ENCODE measurements around the gene DPM3.
"Not testable (repeated sequence)": the region's sequence is repeated elsewhere in the genome, so short reads cannot be mapped to it uniquely, and the experiment has no call there.

DPM3 gene

GRCh38 chr1:155175927-155176371, 35.6 kb upstream of the DPM3 start:
- in situ Hi-C loops (cut with HindIII; ENCODE audit: low sequenced_read_pairs), result no loop called here

GRCh38 chr1:155175281-155175926, 35.1 kb upstream of the DPM3 start:
- in situ Hi-C loops (cut with HindIII; ENCODE audit: low sequenced_read_pairs), result no loop called here

GRCh38 chr1:155174324-155175280, 34.3 kb upstream of the DPM3 start:
- in situ Hi-C loops (cut with HindIII; ENCODE audit: low sequenced_read_pairs), result no loop called here

GRCh38 chr1:155173478-155174323, 33.4 kb upstream of the DPM3 start, which contains the start of gene TRIM46:
TSS of gene TRIM46 (plus strand) at chr1:155173849. CDS start at chr1:155173967, 118 bp downstream.
- in situ Hi-C loops (cut with HindIII; ENCODE audit: low sequenced_read_pairs), result no loop called here

DNA sequence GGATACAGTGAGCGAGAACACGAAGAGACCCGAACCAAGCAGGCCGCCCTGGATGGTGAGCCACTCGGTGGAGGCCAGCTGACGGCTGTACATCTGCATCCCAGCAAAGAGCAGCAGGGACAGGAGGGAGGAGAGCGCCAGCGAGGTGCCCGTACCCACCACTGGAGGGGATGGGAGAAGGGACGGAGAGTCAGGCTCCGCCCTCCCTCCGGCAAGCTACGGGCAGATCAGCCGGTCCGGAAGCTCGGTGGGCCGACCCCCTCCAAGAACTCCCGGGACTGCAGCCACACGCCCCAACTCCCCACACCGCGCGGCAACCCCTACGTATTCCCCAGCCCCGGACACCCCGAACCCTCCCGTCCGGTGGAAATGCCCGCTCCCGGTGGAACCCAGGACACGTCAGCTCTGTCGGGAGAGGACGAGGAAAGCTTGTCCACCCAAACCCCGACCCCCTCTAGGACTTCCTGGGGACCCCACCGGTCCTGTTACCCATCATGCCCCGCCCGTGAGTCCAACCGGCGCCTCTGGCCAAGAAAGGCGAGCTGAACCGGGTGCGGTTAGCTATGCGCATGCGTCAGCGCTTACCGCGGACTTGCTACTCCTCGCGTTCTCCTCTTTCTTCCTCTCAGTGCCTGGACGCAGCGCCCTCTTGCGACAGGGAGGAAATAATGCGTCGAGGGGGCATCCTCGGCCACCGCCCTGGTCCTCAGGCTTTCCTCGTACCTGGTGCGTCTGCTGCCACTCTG, 32.6 kb upstream of the DPM3 start, which contains the start of gene KRTCAP2:
Gene KRTCAP2, minus strand, starts transcription at position 573 of the 746 bp plus-strand sequence. Its CDS starts 80 bp downstream, at position 493.
- in situ Hi-C loops (cut with HindIII; ENCODE audit: low sequenced_read_pairs), result no loop called here

DNA sequence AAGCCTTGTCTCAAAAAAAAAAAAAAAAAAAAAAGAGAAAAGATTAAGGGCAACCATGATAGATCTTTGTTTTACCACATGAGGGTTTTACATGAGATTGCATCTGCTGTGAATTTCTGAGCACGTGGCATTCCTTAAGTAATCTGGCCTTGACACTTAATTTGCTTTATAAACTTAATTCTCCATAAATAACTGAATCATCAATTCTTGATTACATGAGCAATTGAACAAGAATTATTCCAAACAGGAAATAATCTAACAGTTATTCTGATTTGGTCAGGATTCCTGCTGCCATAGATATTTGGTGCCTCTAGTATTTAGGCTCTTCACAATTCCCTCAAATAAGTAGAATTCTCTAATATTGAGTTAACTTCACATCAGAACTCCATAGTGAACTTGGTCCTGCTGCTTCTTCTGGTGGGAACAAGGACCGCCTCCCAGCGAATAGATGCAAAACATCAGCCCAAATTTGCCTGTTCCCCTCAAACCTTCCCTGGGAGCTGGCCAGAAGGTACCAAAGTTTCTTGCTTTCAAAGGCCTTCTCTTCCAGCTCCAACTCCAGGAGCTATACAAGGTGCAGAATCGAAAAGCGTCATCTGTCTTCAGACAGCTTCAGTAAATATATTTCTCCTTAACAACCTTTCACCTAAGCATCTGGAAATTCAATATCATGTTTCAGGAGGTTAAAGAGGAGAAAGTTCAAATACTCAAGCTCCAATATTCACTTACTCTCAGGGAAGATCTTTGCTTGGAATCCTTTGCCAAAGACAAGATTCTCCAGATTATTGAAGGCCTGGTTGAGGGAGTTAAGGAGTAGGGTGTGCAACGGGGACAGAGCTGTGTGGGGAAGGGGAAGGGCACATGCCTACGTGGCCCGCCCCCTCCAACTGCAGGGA, 31.8 kb upstream of the DPM3 start:
- in situ Hi-C loops (cut with HindIII; ENCODE audit: low sequenced_read_pairs), result no loop called here

GRCh38 chr1:155170806-155171205, 30.5 kb upstream of the DPM3 start:
- in situ Hi-C loops (cut with HindIII; ENCODE audit: low sequenced_read_pairs), result no loop called here

GRCh38 chr1:155170101-155170785, 29.9 kb upstream of the DPM3 start:
- in situ Hi-C loops (cut with HindIII; ENCODE audit: low sequenced_read_pairs), result no loop called here

DNA sequence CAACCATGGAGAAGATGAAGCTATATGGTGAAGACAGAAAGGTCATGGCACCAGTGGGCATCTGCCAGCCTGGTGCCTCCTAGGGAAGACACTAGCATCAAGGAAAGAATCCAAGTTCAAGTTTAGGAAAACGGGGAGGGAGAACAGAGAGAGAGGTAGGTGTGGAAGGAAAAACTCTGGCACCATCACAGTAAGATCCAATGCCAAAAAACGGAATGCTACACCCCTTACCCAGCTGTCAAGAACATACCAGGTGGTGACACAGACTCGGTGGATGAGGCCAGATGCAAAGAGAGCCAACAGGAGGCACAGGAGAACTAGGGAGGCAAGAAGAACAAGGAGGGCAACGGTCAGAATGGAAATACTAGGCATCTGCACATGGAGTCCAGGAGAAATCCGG, 29.2 kb upstream of the DPM3 start:
- in situ Hi-C loops (cut with HindIII; ENCODE audit: low sequenced_read_pairs), result loop anchor here (5.0 kb wide), 1 partner anchor 72 kb away; no protein-coding TSS in a partner anchor

- in situ Hi-C loops (cut with HindIII; ENCODE audit: low sequenced_read_pairs), result loop anchor here (5.0 kb wide), 1 partner anchor 71 kb away; no protein-coding TSS in a partner anchor
These were observed 28.3 kb upstream of the DPM3 start for GRCh38 chr1:155168456-155169210.

GRCh38 chr1:155168105-155168445, 27.7 kb upstream of the DPM3 start:
- in situ Hi-C loops (cut with HindIII; ENCODE audit: low sequenced_read_pairs), result loop anchor here (5.0 kb wide), 1 partner anchor 71 kb away; no protein-coding TSS in a partner anchor

DNA sequence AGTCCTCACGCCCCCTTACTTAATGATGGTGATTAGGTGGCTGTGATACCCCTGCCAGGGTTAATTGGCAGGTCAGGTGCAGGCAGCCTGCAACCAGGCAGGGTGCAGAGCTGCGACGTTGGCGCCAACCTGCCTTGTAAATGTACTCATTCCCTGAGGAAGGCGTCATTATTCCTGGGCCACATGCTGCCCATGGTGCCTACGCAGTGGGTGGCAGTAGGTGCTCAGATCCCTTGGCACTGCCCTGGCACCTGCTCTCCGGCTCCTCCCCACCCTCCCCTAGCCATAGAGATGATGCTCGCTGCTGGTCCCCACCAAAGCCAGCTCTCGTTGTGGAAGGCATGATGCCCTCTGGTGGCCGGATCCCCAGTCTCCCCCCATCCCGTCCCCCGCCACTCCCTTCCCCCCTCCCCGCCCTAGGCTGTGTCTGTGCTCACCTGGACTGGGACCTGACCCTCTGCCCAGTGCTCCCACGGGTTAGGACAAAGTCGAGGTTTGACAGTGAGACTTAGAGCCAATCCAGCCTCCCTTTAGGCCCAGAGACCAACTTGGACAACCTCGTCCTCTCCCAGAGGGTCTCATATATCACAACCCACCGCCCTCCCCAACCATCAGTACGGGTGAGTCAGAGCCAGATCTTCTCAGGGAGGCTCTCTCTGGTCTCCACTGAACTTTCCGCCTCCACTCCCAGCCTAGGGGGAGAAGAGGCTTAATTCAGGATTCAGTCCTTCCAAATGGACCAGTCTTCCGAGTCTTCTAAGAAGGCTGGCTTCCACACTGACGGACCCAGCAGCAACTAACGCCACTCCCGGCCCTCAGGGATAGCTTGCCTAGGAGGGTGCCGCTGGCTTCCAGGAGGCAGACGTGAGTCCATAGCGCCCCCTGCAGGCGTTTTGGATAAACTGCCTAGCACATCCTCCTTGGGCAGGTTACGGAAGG, 27.1 kb upstream of the DPM3 start:
- in situ Hi-C loops (cut with HindIII; ENCODE audit: low sequenced_read_pairs), result loop anchor here (5.0 kb wide), 1 partner anchor 70 kb away; no protein-coding TSS in a partner anchor

DNA sequence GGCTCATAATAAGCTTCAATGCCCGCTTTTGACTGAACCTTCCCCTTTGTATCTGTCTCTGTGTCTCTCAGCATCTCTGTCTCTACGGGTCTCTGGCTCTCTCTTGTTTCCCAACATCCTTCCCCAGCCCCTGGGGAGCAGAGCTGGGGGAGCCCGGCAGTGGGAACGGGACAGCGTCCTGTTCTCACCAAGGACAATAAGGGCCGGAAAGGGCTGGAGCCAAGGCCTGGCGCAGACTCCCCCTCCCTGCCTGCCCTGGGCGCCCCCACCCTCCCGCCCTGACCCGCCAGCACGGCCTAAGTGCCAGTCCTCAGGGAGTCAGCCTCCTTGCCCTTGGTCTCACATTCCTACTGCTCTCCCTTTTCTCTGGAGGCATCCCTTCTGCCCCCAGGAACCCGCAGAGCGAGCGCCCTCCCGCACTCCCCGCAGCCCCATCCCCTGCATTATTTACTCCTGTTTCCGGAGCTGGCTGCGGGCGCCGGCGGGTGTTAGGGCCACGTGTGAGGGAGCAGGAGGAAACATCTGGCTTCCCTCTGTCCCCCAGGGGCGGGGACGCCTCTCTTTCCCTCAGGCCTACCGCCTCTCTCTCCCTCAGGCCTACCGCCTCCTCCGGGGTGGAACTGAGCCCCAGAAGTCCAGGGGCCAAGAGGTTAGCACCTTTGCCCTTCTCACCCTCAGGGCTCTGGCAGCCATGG, 26.3 kb upstream of the DPM3 start:
- in situ Hi-C loops (cut with HindIII; ENCODE audit: low sequenced_read_pairs), result loop anchor here (5.0 kb wide), 1 partner anchor 69 kb away; no protein-coding TSS in a partner anchor

DNA sequence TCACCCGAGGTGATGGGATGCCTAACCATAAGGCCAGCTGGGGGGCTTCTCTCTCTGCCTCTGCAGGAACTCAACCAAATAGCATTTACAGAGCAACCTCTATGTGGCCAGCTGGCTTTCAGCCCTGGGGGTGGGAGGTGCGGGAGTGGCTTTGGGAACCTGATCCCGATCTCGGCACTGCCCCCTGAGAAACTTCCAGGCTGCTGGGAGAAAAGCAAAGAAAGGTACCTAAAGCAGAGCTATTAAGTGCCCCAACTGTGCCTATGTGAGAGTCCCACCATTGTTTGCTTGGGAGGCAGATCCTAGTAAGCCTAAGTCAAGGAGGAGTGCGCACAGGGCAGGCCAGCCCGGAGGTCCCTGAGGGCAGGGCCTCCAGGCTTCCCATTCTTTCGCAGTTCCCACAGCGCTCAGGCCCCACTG, 25.7 kb upstream of the DPM3 start:
- in situ Hi-C loops (cut with HindIII; ENCODE audit: low sequenced_read_pairs), result loop anchor here (5.0 kb wide), 1 partner anchor 69 kb away; no protein-coding TSS in a partner anchor

DNA sequence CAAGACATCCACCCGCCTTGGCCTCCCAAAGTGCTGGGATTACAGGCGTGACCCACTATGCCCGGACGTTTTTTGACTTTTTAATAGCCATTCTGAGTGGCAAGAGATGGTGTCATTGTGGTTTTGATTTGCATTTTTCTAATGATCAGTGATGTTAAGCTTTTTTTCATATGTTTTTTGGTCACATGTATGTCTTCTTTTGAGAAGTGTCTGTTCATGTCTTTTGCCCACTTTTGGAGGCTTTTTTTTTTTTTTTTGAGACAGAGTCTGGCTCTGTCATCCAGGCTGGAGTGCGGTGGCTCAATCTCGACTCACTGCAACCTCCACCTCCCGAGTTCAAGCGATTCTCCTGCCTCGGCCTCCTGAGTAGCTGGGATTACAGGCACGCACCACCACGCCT, 24.3 kb upstream of the DPM3 start:
- in situ Hi-C loops (cut with HindIII; ENCODE audit: low sequenced_read_pairs), result loop anchor here (5.0 kb wide), 1 partner anchor 67 kb away; no protein-coding TSS in a partner anchor

- in situ Hi-C loops (cut with HindIII; ENCODE audit: low sequenced_read_pairs), result not testable (repeated sequence)
These were observed 23.5 kb upstream of the DPM3 start for GRCh38 chr1:155163785-155164184.

Data from endothelial cell of hepatic sinusoid (primary cell).